GM19467 (cell line): ENCODE measurements around the gene KCNIP3.

Source experiments
- ATAC-seq: cut with Tn5 transposase; IDR thresholded peaks from one replicate; pipeline ENCODE4 v1.9.1; 2021; ENCODE audit warnings: mild to moderate bottlenecking, moderate library complexity; ENCODE audit not compliant: unreplicated experiment

KCNIP3 gene

GRCh38 chr2:95294579-95295250 lies 2.4 kb upstream of the KCNIP3 start:
- ATAC-seq = no peak

GRCh38 chr2:95295376-95295775 lies 1.8 kb upstream of the KCNIP3 start:
- no peak for ATAC-seq

GRCh38 chr2:95296011-95296410 lies 1.1 kb upstream of the KCNIP3 start:
- ATAC-seq = no peak

GRCh38 chr2:95297639-95298395 lies 670 bp downstream of the KCNIP3 start:
- ATAC-seq = no peak

- no peak for ATAC-seq
Measured at GRCh38 chr2:95298486-95299111, 1.5 kb downstream of the KCNIP3 start.

- ATAC-seq = no peak
Measured at GRCh38 chr2:95299961-95300360, 2.8 kb downstream of the KCNIP3 start.

- no peak for ATAC-seq
Measured at GRCh38 chr2:95300450-95300849, 3.3 kb downstream of the KCNIP3 start.

- ATAC-seq = no peak
Measured at GRCh38 chr2:95301186-95301585, 4.0 kb downstream of the KCNIP3 start.

GRCh38 chr2:95301876-95302641 lies 4.9 kb downstream of the KCNIP3 start:
- no peak for ATAC-seq

GRCh38 chr2:95303191-95303919 lies 6.2 kb downstream of the KCNIP3 start:
- no peak for ATAC-seq

- no peak for ATAC-seq
Measured at GRCh38 chr2:95305380-95306061, 8.4 kb downstream of the KCNIP3 start.

- no peak for ATAC-seq
Measured at GRCh38 chr2:95306336-95306895, 9.3 kb downstream of the KCNIP3 start.

- ATAC-seq = no peak
Measured at GRCh38 chr2:95307036-95307435, 9.9 kb downstream of the KCNIP3 start.

GRCh38 chr2:95307878-95308277 lies 10.7 kb downstream of the KCNIP3 start:
- no peak for ATAC-seq

- no peak for ATAC-seq
Measured at GRCh38 chr2:95308426-95308990, 11.4 kb downstream of the KCNIP3 start.

- ATAC-seq = no peak
Measured at GRCh38 chr2:95309599-95309998, 12.5 kb downstream of the KCNIP3 start.

GRCh38 chr2:95310216-95310615 lies 13.1 kb downstream of the KCNIP3 start:
- ATAC-seq = no peak

- ATAC-seq = no peak
Measured at GRCh38 chr2:95310651-95311050, 13.5 kb downstream of the KCNIP3 start.

GRCh38 chr2:95311815-95312542 lies 14.8 kb downstream of the KCNIP3 start:
- ATAC-seq = no peak
